HUES6 (cell line): Measurements from ENCODE around the gene PHYHIPL.

Source experiments
- H3K27ac ChIP-seq: 2 replicates; pipeline ENCODE4 v1.7.0; 2013; ENCODE audit warnings: low read depth, mild to moderate bottlenecking, low read length, inconsistent platforms
- H3K27me3 ChIP-seq: 2 replicates; pipeline ENCODE4 v1.6.1; 2013; ENCODE audit warnings: low read length; ENCODE audit not compliant: control insufficient read depth, insufficient read depth
- H3K36me3 ChIP-seq: 2 replicates; pipeline ENCODE4 v1.6.1; 2013; ENCODE audit warnings: low read length; ENCODE audit not compliant: control insufficient read depth, insufficient read depth
- H3K4me1 ChIP-seq: 2 replicates; pipeline ENCODE4 v1.6.1; 2013; ENCODE audit warnings: low read length; ENCODE audit not compliant: control insufficient read depth, insufficient read depth
- H3K4me3 ChIP-seq: 2 replicates; pipeline ENCODE4 v1.5.1; 2013; ENCODE audit warnings: low read depth, low read length
- H3K9ac ChIP-seq: one replicate; pipeline ENCODE4 v1.6.1; 2013; ENCODE audit warnings: mild to moderate bottlenecking, low read length
- H3K9me3 ChIP-seq: 2 replicates; pipeline ENCODE4 v1.6.1; 2013; ENCODE audit warnings: low read depth, low read length; ENCODE audit not compliant: control insufficient read depth, insufficient read depth

The PHYHIPL gene

GRCh38 chr10:59155556-59155955, 20.9 kb upstream of the PHYHIPL start:
- Histone ChIP-seq H3K27me3 (no peaks in the 10 kb centered on the region), H3K4me3 (no peak overlapping the region), H3K9ac (no peak overlapping the region), H3K36me3 (no peaks in the 10 kb centered on the region), H3K27ac (no peak overlapping the region), H3K4me1 (no peaks in the 10 kb centered on the region), H3K9me3 (no peaks in the 10 kb centered on the region)

DNA sequence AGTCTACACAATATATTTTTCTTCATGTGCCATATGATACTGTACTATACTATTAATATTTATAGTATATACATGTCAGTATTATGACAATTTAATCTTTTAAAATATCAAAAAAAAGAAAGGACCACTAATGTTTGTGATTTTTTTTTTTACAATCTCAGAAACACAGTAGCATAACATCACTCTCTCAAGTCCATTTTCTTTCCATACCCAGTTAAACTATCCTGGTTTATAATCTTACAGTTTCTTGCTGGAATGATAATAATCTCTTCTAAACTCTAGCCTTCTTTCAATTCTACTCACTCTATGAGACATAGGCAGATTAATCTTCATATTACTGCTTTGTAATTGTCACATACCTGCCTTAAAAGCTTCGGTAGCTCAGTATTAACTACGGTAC, 8.9 kb upstream of the PHYHIPL start:
- Histone ChIP-seq H3K27me3 (no peaks in the 10 kb centered on the region), H3K36me3 (no peaks in the 10 kb centered on the region), H3K4me3 (no peak overlapping the region), H3K27ac (no peak overlapping the region), H3K9me3 (no peaks in the 10 kb centered on the region), H3K4me1 (no peaks in the 10 kb centered on the region), H3K9ac (no peak overlapping the region)

DNA sequence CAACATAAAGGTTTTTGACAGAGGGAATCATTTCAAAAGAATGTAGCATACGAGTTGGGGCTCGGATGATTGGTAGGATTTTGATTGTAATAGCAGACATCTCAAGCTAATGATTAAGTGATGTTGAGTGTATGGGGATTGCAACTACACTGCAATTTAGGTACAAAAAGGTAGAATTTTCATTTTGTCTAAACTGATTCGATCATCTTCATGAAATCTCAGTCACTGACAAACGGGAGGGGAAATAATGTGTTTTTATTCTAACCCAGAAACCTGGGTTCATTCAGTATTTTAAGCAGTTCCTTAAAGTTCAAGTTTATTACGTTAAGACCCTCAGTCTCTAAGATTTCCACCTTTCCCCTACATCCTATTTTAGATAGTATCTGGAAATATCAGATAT, 3.9 kb upstream of the PHYHIPL start:
- Histone ChIP-seq H3K4me1 (no peaks in the 10 kb centered on the region), H3K27me3 (peaks cover 47% of the 10 kb centered on the region), H3K9ac (no peak overlapping the region)

DNA sequence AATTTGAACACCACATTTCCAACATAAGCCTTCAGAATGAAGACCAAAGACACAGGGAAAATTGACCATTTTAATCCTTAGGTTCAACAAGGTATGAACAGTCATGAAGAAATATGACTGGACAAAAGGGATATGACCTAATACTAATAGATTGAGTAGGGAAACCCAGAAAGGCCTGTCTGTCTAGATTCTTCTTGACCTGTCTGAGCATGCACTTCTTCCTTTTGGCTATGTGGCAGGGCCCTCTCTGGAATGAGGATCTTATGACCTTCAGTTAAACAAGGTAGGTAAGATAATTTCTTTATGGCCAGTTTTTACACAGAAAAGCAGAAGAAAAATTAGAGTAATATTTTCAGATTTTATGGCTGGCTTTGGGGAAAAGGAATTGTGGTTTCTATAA, 3.0 kb upstream of the PHYHIPL start:
- no peaks in the 10 kb centered on the region for H3K9me3 ChIP-seq
- H3K27ac ChIP-seq: no peak overlapping the region
- no peaks in the 10 kb centered on the region for H3K4me1 ChIP-seq
- peaks cover 54% of the 10 kb centered on the region for H3K27me3 ChIP-seq
- H3K36me3 ChIP-seq: no peaks in the 10 kb centered on the region
- H3K4me3 ChIP-seq: no peak overlapping the region
- no peak overlapping the region for H3K9ac ChIP-seq

More for the DNA sequence above, 3.9 kb upstream of the PHYHIPL start:
- Histone ChIP-seq H3K27ac (no peak overlapping the region), H3K4me3 (no peak overlapping the region), H3K36me3 (no peaks in the 10 kb centered on the region), H3K9me3 (no peaks in the 10 kb centered on the region)

- no peak overlapping the region for H3K27ac ChIP-seq
- no peak overlapping the region for H3K9ac ChIP-seq
- peaks cover 61% of the 10 kb centered on the region for H3K27me3 ChIP-seq
- no peaks in the 10 kb centered on the region for H3K36me3 ChIP-seq
- H3K9me3 ChIP-seq: no peaks in the 10 kb centered on the region
- peak overlapping the region; percentile 61 for H3K4me3 ChIP-seq
- no peaks in the 10 kb centered on the region for H3K4me1 ChIP-seq
These were observed 754 bp upstream of the PHYHIPL start for GRCh38 chr10:59175538-59176240.

DNA sequence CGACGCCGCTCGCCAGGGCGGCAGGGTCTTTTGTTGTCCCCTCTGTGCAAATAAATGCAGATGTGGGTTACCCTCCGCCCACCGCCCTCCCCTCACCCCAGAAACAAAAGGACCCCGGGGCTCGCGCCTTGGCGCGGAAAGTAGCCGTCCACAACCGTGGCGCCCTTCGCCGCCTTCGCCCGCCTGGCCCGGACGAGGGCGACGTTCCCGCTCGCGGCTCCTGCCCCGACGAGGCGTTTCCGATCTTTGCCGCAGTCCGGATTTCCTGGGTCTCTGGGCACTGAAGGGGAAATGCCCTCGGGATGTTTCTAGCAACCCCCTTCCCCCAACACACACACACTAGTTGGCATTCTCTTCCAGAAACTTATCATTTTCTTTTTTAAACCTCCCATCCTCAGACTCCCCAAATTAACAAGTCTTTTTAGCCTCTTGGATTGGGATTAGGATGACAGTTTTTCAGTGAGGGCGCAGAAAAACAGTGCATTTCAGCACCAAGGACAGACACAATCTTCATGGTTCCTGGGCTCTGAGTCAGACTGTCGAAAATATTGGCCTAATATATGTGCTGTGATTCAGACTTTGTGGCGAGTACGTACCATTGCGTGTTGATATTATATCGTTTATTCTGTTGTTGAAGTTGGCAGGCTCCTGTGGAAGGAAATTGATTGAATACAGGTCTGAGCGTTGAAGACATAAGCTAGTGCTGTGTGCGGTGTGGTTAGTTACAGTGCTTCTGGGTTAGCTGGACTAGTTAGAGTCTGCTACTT, 771 bp downstream of the PHYHIPL start:
- H3K4me1 ChIP-seq: no peaks in the 10 kb centered on the region
- no peak overlapping the region for H3K27ac ChIP-seq
- no peaks in the 10 kb centered on the region for H3K36me3 ChIP-seq
- peak overlapping the region; percentile 61 for H3K4me3 ChIP-seq
- peaks cover 61% of the 10 kb centered on the region for H3K27me3 ChIP-seq
- H3K9ac ChIP-seq: no peak overlapping the region
- H3K9me3 ChIP-seq: no peaks in the 10 kb centered on the region

- H3K36me3 ChIP-seq: no peaks in the 10 kb centered on the region
- no peak overlapping the region for H3K9ac ChIP-seq
- no peak overlapping the region for H3K27ac ChIP-seq
- H3K27me3 ChIP-seq: peaks cover 60% of the 10 kb centered on the region
- H3K4me1 ChIP-seq: no peaks in the 10 kb centered on the region
- no peaks in the 10 kb centered on the region for H3K9me3 ChIP-seq
- no peak overlapping the region for H3K4me3 ChIP-seq
These were observed 1.4 kb downstream of the PHYHIPL start for GRCh38 chr10:59177836-59178235.

DNA sequence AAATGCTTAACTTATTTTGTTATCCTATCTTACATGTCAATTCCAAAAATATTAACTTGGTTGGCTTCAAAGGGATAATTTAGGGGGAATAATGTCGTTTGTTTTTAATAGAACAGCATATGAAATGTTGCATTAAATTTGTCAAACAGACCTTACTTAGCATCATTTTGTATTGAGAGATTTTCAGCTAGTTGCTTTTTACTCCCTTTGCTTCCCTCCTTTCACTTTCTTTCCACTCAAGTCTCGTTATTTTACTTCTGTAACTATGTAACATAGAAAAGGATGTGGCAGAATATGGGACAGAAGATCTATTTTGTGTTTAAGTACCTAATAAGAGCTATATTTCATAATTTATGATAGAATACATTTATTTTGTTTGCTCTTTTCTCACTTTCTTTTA, 2.6 kb downstream of the PHYHIPL start:
- Histone ChIP-seq H3K9me3 (no peaks in the 10 kb centered on the region), H3K4me3 (no peak overlapping the region), H3K36me3 (no peaks in the 10 kb centered on the region), H3K27ac (no peak overlapping the region), H3K27me3 (peaks cover 50% of the 10 kb centered on the region), H3K9ac (no peak overlapping the region), H3K4me1 (no peaks in the 10 kb centered on the region)

- Histone ChIP-seq H3K27ac (no peak overlapping the region), H3K4me1 (no peaks in the 10 kb centered on the region), H3K9me3 (no peaks in the 10 kb centered on the region), H3K36me3 (no peaks in the 10 kb centered on the region), H3K9ac (no peak overlapping the region), H3K27me3 (peaks cover 32% of the 10 kb centered on the region), H3K4me3 (no peak overlapping the region)
These were observed 4.3 kb downstream of the PHYHIPL start for GRCh38 chr10:59180689-59181270.

DNA sequence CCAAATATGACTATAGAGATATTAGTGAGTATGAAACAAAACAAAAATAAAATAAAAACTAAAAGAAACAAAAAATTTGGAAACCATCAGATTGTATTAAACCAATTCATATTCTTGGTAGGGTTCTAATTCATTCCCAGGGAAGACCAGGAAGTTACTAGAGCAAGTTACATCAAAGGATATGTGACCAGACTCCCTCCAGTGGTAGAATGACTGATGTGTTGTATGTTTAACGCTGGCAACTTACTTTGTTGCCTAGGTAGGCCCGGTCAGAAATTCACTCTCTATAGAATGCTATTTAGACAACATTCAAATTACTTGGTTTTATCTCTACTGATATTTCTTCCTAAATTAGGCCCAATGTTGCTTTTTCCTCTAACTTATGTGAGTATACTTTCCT, 5.2 kb downstream of the PHYHIPL start:
- Histone ChIP-seq H3K36me3 (no peaks in the 10 kb centered on the region), H3K27me3 (peaks cover 24% of the 10 kb centered on the region), H3K4me3 (no peak overlapping the region), H3K4me1 (no peaks in the 10 kb centered on the region), H3K27ac (no peak overlapping the region), H3K9me3 (no peaks in the 10 kb centered on the region), H3K9ac (no peak overlapping the region)

DNA sequence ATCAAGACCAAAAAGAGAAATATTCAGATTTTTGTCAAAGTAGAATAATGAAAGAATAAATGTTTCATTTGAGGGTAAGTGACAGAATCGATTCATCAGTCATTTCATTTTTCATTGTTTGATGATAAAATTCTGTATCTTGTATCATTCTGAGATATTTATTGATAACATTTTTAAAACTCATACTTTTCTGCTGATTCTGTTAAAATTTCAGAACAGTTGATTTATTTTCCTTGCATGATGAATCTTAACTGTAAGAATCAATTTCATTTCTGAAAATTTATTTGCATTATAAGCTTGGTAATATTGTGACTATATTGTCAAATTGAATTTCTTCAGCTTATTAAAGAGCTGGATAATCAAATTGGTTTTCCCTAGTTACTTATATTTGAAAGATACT, 13.9 kb downstream of the PHYHIPL start:
- Histone ChIP-seq H3K27me3 (no peaks in the 10 kb centered on the region), H3K27ac (no peak overlapping the region), H3K36me3 (no peaks in the 10 kb centered on the region), H3K4me1 (no peaks in the 10 kb centered on the region), H3K9ac (no peak overlapping the region), H3K9me3 (no peaks in the 10 kb centered on the region), H3K4me3 (no peak overlapping the region)
